ENCODE results near the gene FLRT1. TPM values are rescaled to one million over a fixed set of nuclear protein-coding genes. Genes with fewer than 3 reads are reported as not detected.

FLRT1 gene
- total RNA-seq, 1 donor from 2014 or later: not detected

GRCh38 chr11:64083398-64084080 is 47.8 kb downstream of the FLRT1 start:
- intact Hi-C loops (cut with micrococcal nuclease): no loop called here

- intact Hi-C loops (cut with micrococcal nuclease): no loop called here
Observed at GRCh38 chr11:64084146-64084950, 48.6 kb downstream of the FLRT1 start.

GRCh38 chr11:64084951-64085710 is 49.4 kb downstream of the FLRT1 start:
- intact Hi-C loops (cut with micrococcal nuclease): no loop called here

Other genes with a start within 250 kb of the FLRT1 start
- 50.7 and 52.9 TPM in 2 replicates for gene SPINDOC, start 222.5 kb upstream of the FLRT1 start, total RNA-seq
- 57.1 and 59.8 TPM in 2 replicates for gene MARK2, start 196.8 kb upstream of the FLRT1 start, total RNA-seq
- 0.16 and 0.25 TPM in 2 replicates for gene RCOR2, start 118.8 kb upstream of the FLRT1 start, total RNA-seq
- gene NAA40, start 96.9 kb upstream of the FLRT1 start, total RNA-seq: 36.9 and 38.0 TPM in 2 replicates
- gene COX8A, start 61.3 kb upstream of the FLRT1 start, total RNA-seq: 382 and 383 TPM in 2 replicates
- 98.0 and 99.0 TPM in 2 replicates for gene OTUB1, start 49.5 kb upstream of the FLRT1 start, total RNA-seq
- 11.1 and 11.4 TPM in 2 replicates for gene MACROD1, start 130.2 kb downstream of the FLRT1 start, total RNA-seq
- 267 and 285 TPM in 2 replicates for gene STIP1, start 150.2 kb downstream of the FLRT1 start, total RNA-seq
- gene FERMT3, start 170.8 kb downstream of the FLRT1 start, total RNA-seq: 210 and 211 TPM in 2 replicates
- 23.0 and 29.5 TPM in 2 replicates for gene TRPT1, start 190.3 kb downstream of the FLRT1 start, total RNA-seq
- gene NUDT22, start 190.3 kb downstream of the FLRT1 start, total RNA-seq: 77.2 and 79.8 TPM in 2 replicates
- 27.5 and 29.9 TPM in 2 replicates for gene DNAJC4, start 194.6 kb downstream of the FLRT1 start, total RNA-seq
- 59.8 and 60.4 TPM in 2 replicates for gene VEGFB, start 198.7 kb downstream of the FLRT1 start, total RNA-seq
- gene FKBP2, start 205.2 kb downstream of the FLRT1 start, total RNA-seq: 36.6 and 40.3 TPM in 2 replicates
- gene PPP1R14B, start 211.0 kb downstream of the FLRT1 start, total RNA-seq: 141 and 144 TPM in 2 replicates
- gene PLCB3, start 215.6 kb downstream of the FLRT1 start, total RNA-seq: 12.7 TPM in 2 replicates
- gene BAD, start 248.7 kb downstream of the FLRT1 start, total RNA-seq: 31.8 and 36.1 TPM in 2 replicates
- gene GPR137, start 249.9 kb downstream of the FLRT1 start, total RNA-seq: 34.8 and 36.5 TPM in 2 replicates

Data from T-helper 2 cell treated with Interferon-gamma antibody and Interleukin-4, amounts not matched to agents 100 ng/mL and 5 ng/mL, for 36 hours (primary cell).